Ectodermal cell (in vitro differentiated cells): ENCODE measurements around the gene SSC4D.
"Not testable (repeated sequence)": the region's sequence is repeated elsewhere in the genome, so short reads cannot be mapped to it uniquely, and the experiment has no call there.

Experiments used
- H3K27ac ChIP-seq: 2 replicates; pipeline ENCODE4 v1.7.0; 2013; ENCODE audit warnings: mild to moderate bottlenecking, low read depth, low read length; ENCODE audit not compliant: insufficient read depth, poor library complexity, severe bottlenecking
- H3K27me3 ChIP-seq: 2 replicates; pipeline ENCODE4 v1.7.0; 2013; ENCODE audit warnings: mild to moderate bottlenecking, low read length; ENCODE audit not compliant: insufficient read depth, control insufficient read depth, poor library complexity, severe bottlenecking
- H3K36me3 ChIP-seq: one replicate; pipeline ENCODE4 v1.7.0; 2013; ENCODE audit warnings: low read length; ENCODE audit not compliant: control insufficient read depth, insufficient read depth
- H3K4me1 ChIP-seq: one replicate; pipeline ENCODE4 v1.7.0; 2013; ENCODE audit warnings: low read length; ENCODE audit not compliant: control insufficient read depth, insufficient read depth
- H3K4me3 ChIP-seq: 2 replicates; pipeline ENCODE4 v1.7.0; 2013; ENCODE audit warnings: low read depth, low read length, control low read depth; ENCODE audit not compliant: insufficient read depth
- H3K9me3 ChIP-seq: 2 replicates; pipeline ENCODE4 v1.7.0; 2013; ENCODE audit warnings: mild to moderate bottlenecking, low read length, moderate library complexity; ENCODE audit not compliant: control insufficient read depth
- WGBS, 2 experiments: methylation state at CpG; one replicate each; pipeline ENCODE4 v1.1.7; 2013; ENCODE audit warnings: missing lambda C conversion rate in 2 of 2; 5-methylcytosine and 5-hydroxymethylcytosine counted together

Gene SSC4D

DNA sequence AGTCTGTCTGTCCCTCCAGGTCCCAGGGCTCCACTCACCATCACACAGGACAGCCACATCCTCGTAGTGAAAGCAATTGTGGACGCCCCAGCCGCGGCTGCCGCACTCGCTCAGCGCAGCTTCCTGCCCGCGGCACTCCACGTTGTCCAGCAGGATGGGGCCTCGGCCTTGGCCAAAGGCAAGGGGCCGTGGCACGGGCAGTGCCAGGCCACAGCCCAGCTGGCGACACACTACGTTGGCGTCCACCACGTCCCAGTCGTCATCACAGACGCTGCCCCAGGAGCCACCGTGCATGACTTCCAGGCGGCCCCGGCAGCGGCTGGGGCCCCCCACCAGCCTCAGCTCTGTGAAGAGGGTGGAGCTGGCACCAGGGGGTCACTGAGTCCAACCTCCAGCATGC lies 9.2 kb downstream of the SSC4D start:
- Histone ChIP-seq H3K36me3 (no peaks in the 10 kb centered on the region), H3K27ac (no peak overlapping the region), H3K27me3 (no peaks in the 10 kb centered on the region), H3K4me1 (peaks cover 6% of the 10 kb centered on the region), H3K4me3 (no peak overlapping the region), H3K9me3 (no peaks in the 10 kb centered on the region)
- WGBS, 2 experiments: 93 to 96% methylated on average over 23 of the region's 23 CpGs

- no peaks in the 10 kb centered on the region for H3K36me3 ChIP-seq
- H3K9me3 ChIP-seq: no peaks in the 10 kb centered on the region
- 85 to 86% methylated on average over 45 of the region's 45 CpGs for WGBS, 2 experiments
- peaks cover 11% of the 10 kb centered on the region for H3K4me1 ChIP-seq
- no peaks in the 10 kb centered on the region for H3K27me3 ChIP-seq
- no peak overlapping the region for H3K27ac ChIP-seq
- no peak overlapping the region for H3K4me3 ChIP-seq
Observed at GRCh38 chr7:76397409-76398183, 11.9 kb downstream of the SSC4D start.

- H3K36me3 ChIP-seq: no peaks in the 10 kb centered on the region
- H3K27me3 ChIP-seq: no peaks in the 10 kb centered on the region
- no peaks in the 10 kb centered on the region for H3K9me3 ChIP-seq
- H3K4me3 ChIP-seq: no peak overlapping the region
- no peak overlapping the region for H3K27ac ChIP-seq
- peaks cover 12% of the 10 kb centered on the region for H3K4me1 ChIP-seq
- WGBS, 2 experiments: 87 to 93% methylated on average over 8 of the region's 8 CpGs
Observed at GRCh38 chr7:76396864-76397263, 12.6 kb downstream of the SSC4D start.

DNA sequence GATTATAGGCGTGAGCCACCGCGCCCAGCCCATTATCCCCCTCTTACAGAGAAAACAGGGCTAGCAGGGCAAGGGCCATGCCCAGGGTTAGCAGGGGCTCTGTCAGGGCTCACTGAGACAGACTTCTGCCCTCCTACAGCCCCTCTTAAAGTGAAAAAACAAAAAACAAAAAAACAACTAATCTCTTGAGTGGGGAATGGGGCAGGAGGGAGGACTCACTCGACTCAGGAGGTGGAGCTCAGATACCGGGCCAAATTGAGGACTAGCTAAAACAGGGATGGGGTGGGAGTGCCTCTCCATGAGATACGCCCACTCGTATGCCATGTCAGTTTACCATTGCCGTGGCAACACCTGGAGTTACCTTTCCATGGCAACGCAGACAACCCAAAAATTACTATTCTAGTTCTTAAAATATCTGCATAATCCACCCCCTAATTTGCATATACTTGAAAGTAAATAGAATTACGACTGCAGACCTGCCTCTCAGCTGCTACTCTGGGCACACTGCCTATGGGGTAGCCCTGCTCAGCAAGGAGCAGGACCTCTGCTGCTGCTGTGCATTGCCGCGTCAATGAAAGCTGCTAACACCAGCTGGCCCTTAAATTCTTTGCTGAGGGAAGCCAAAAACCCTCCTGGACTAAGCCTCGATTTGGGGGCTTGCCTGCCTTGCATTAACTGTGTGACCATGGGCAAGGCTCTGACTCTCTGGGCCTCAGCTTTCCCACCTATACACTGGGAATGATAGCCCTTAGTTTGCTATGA lies 13.4 kb downstream of the SSC4D start:
- H3K27me3 ChIP-seq: no peaks in the 10 kb centered on the region
- H3K9me3 ChIP-seq: no peaks in the 10 kb centered on the region
- peaks cover 12% of the 10 kb centered on the region for H3K4me1 ChIP-seq
- no peaks in the 10 kb centered on the region for H3K36me3 ChIP-seq
- 56 to 57% methylated on average over 13 of the region's 13 CpGs for WGBS, 2 experiments
- H3K4me3 ChIP-seq: no peak overlapping the region
- no peak overlapping the region for H3K27ac ChIP-seq

- H3K27ac ChIP-seq, H3K4me3 ChIP-seq, H3K27me3 ChIP-seq, H3K36me3 ChIP-seq, H3K9me3 ChIP-seq: not testable (repeated sequence)
- H3K4me1 ChIP-seq: peaks cover 12% of the 10 kb centered on the region
- WGBS, 2 experiments: 87 to 92% methylated on average over 11 of the region's 11 CpGs
Observed at GRCh38 chr7:76395605-76395964, 13.9 kb downstream of the SSC4D start.

- H3K4me3 ChIP-seq: no peak overlapping the region
- H3K4me1 ChIP-seq: peaks cover 12% of the 10 kb centered on the region
- WGBS, 2 experiments: 91 to 94% methylated on average over 9 of the region's 9 CpGs
- H3K27ac ChIP-seq: no peak overlapping the region
- H3K36me3 ChIP-seq: no peaks in the 10 kb centered on the region
- H3K9me3 ChIP-seq: no peaks in the 10 kb centered on the region
- H3K27me3 ChIP-seq: no peaks in the 10 kb centered on the region
Observed at GRCh38 chr7:76394957-76395356, 14.5 kb downstream of the SSC4D start.

DNA sequence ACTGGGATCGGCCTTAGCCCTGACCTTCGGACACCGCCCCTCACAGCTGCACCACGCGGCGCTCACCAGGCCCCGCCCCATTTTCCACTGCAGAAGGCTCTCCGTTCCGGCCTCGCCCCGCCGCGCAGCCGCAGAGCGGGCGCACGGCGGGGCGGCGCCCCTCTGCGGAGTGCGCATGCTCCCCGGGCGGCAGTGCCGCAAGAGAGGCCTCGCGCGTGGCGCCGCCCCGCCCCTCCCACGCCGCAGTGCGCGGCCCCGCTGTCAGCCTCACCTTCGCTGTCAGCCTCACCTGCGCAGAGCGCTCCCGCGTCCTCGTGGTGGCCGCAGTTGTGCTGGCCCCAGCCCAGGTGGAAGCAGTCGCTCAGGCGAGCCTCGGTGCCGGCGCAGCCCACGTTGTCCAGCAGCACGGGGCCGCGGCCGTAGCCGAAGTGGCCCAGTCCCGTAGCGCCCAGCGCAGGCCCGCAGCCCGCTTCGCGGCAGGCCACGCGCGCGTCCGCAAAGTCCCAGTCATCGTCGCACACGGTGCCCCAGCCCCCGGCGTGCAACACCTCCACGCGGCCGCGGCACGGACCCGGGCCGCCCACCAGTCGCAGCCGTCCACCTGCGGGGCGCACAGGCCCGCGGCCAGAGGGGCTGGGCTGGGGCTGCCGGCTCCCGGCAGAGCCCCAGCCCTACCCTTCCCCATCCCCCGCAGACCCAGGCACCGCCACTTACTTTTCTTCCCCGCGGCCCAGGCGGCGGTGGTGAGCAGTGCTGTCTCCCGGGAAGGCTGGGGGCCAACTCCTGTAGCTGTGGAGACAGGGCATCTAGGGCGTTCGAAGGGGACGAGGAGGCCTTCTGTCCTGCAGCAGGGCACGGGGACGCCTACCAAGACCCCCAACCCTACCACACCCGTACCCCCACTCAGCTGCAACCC lies 16.1 kb downstream of the SSC4D start:
- Histone ChIP-seq H3K9me3 (no peaks in the 10 kb centered on the region), H3K4me3 (peak overlapping the region; percentile 75), H3K27ac (no peak overlapping the region), H3K27me3 (no peaks in the 10 kb centered on the region), H3K36me3 (no peaks in the 10 kb centered on the region), H3K4me1 (peaks cover 24% of the 10 kb centered on the region)
- WGBS, 2 experiments: 4% methylated on average over 99 of the region's 99 CpGs

DNA sequence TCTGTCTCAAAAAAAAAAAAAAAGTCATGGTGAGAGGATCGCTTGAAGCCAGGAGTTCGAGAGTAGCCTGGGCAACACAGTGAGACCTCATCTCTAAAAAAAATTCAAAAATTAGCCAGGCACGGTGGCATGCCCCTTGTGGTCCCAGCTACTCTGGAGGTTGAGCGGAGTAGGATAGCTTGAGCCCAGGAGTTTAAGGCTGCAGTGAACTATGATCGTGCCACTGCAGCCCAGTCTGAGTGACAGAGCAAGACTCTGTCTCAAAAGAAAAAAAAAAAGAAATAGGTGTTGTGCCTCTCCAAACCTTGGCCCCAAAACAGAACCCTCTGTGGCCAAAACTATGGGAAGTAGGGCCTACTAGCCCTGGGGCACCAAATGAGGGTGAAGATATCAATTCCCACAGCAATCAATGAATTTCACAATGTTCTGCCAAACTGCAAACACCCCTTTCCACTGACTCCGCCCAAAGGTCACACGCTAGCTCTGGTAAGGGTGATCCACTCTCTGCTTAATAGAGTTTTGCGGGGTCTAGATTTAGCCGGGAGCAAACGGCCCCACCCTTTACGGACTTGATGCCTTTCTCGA lies 16.9 kb downstream of the SSC4D start:
- H3K4me3 ChIP-seq: peak overlapping the region; percentile 75
- peaks cover 24% of the 10 kb centered on the region for H3K4me1 ChIP-seq
- 43% methylated on average over 12 of the region's 12 CpGs for WGBS, 2 experiments
- no peak overlapping the region for H3K27ac ChIP-seq
- no peaks in the 10 kb centered on the region for H3K9me3 ChIP-seq
- H3K27me3 ChIP-seq: no peaks in the 10 kb centered on the region
- no peaks in the 10 kb centered on the region for H3K36me3 ChIP-seq

DNA sequence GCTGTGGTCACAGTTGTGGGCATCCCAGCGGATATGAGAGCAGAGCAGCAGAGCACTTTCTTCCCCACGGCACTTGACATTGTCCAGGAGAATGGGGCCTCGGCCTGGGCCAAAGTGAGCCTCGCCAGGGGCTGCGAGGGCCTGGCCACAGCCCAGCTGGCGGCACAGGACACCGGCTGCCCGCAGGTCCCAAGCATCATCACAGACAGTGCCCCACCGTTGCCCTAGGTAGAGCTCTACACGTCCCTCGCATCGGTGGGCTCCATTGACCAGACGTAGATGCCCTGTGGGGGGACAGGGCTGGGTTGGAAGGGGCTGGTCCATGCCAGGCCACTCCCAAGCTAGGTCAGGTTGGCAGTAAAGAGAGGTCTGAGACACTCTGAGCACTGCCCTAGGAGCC lies 19.4 kb downstream of the SSC4D start:
- Histone ChIP-seq H3K27ac (no peak overlapping the region), H3K4me1 (peaks cover 18% of the 10 kb centered on the region), H3K9me3 (no peaks in the 10 kb centered on the region), H3K36me3 (no peaks in the 10 kb centered on the region), H3K27me3 (no peaks in the 10 kb centered on the region), H3K4me3 (no peak overlapping the region)
- WGBS, 2 experiments: 96 to 97% methylated on average over 13 of the region's 13 CpGs
